Muscle of back (tissue), 11 donors: Measurements from ENCODE around the gene CCSER1. TPM values are rescaled to one million over a fixed set of nuclear protein-coding genes. Genes with fewer than 3 reads are reported as not detected.
A peak's percentile ranks its signal among the peaks of the same experiment; 100 is the strongest.

ENCODE experiments used
- DNase-seq, 3 donors: peaks; one replicate each; pipeline versions ENCODE4 v3.0.0 to v3.0.0-alpha.2; 2013
- polyA plus RNA-seq, 10 donors: library from polyadenylated mRNA; unstranded; fragments of 120-200 nt; gene quantifications; one replicate each; pipeline ENCODE4 v1.2.1, GENCODE V29; 2013; ENCODE audit not compliant: insufficient read length in 10 of 10

CCSER1 gene
- polyA plus RNA-seq, 10 donors, result 0.20 to 0.86 (median 0.41) TPM

GRCh38 chr4:90127706-90128345 is 632 bp downstream of the CCSER1 start:
- DNase-seq, result peak in 2 of 3 donors; percentile 16 to 49

GRCh38 chr4:90128961-90129495 is 1.8 kb downstream of the CCSER1 start:
- no peak for DNase-seq

DNA sequence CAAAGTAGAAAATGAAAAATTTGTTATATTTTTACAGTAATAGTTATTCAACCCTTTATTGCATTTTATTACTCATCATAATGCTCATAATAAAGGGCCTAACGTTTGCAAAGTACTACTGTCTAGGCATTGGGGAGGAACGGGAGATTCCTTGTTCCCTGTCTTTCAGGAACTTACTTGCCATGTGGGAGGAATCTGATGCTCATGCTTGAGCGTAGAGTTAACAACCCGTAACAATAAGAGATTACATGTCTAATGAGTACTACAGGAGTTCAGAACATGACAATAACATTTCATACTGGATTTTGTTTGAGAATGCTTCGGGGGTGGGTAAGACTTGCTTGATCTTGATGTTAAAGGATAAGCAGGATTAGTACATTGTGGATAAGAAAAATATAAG is 2.9 kb downstream of the CCSER1 start:
- DNase-seq, result no peak

DNA sequence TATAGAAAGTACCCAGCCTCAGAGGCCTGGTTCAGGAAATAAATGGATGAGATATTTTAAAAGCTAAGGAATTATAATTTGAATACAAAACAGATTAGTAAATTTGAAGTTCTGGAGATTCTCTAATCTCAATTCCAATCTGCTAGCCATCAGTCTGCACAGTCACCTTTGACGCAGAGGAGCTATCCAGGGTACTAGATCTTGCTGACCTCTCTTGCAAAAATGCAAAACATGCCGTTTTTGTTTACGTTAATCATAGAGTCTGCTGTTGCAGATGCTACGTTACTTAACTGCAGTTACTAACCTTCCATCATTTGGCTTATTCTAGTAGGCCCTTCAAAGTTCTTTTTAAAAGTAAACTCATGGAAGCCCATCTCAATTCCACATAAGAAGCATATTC is 10.4 kb downstream of the CCSER1 start:
- peak in 1 of 3 donors; percentile 16 for DNase-seq

DNA sequence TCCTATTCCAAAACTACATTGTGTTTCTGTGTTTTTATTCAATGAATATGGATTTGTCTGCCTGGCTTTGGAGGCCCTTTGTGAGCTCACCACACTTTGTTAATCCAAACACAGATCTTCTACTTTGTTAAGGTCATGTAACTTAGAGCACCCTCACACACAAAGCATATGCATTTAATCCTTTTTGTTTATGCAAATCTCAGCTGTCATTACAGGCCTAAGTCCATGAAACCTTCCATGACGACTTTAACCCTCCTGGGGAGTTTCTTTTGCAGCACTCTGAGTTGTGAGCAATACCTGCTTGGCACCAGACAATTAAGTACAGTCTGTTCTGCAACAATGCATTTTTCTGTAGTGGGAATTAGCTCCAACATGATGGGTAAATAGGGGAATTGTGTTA is 14.9 kb downstream of the CCSER1 start:
- DNase-seq, result no peak

- no peak for DNase-seq
Observed at GRCh38 chr4:90145319-90145718, 18.1 kb downstream of the CCSER1 start.

GRCh38 chr4:90146306-90146705 is 19.1 kb downstream of the CCSER1 start:
- DNase-seq, result no peak

DNA sequence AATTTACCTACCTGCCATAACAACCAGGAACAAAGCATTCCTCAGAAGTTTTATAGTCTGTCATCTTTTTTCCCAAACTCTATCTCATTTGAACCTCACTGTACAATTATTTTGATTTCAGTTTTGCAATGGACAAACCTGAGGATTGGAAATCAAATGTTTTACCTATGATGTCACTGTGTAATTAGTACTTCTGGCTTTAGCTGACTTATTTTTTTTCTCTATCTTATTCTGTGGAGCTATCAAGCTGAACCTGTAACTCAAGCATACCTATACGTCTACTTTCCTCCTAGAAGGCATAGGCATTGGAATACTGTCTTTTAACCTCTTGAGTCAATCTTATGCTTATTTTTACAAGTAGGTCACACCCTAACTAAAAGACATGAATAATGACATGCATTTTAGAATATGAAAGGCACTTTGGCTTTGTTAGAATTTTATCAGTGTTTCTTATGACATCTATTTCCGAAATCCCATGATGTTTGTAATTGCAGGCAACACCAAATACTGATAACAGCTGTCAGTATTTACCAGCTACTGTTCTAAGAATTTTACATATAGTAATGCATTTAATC is 21.5 kb downstream of the CCSER1 start:
- no peak for DNase-seq

- no peak for DNase-seq
Observed at GRCh38 chr4:90152024-90152423, 24.8 kb downstream of the CCSER1 start.

GRCh38 chr4:90159193-90159592 is 32.0 kb downstream of the CCSER1 start:
- no peak for DNase-seq

GRCh38 chr4:90160044-90160443 is 32.9 kb downstream of the CCSER1 start:
- no peak for DNase-seq

DNA sequence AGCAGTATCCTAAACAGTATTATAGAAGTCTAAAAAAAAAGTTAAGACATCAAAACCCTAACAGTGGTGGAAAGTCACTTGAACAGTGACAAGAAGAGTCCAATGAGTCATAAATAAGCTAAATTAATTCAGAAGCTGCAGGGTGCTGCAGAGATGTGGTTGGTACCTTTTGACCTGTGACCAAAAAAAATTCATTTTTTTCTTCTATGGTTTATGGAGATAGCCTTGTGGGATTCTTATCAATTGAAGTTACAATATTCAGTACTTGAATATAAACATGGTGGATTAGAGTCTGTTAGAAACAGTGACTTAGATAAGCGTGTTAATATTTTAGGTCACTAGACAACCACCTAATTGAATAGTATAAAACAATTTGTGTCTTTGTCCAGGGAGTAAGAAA is 35.4 kb downstream of the CCSER1 start:
- DNase-seq, result no peak

DNA sequence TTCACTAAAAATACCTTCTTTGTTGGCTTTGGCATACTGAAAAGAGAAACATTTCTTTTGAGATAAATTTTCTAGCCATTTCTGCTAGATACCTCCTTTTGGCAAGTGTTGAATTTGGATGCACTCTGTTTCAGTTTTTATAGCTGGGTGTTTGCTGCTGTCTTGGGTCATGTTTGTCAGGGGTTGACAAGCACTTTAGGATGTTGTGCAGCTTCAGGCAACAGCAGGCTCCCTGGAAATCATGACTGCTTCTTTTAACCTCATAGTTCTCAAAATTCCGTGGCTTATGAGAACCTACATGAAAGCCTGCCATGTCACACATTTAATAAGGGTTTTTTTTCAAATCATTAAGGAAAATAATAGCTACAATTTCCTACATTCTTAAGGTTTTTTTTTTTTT is 36.7 kb downstream of the CCSER1 start:
- no peak for DNase-seq

GRCh38 chr4:90165883-90166282 is 38.7 kb downstream of the CCSER1 start:
- no peak for DNase-seq

GRCh38 chr4:90171491-90171890 is 44.3 kb downstream of the CCSER1 start:
- DNase-seq, result no peak

GRCh38 chr4:90174621-90175023 is 47.4 kb downstream of the CCSER1 start:
- no peak for DNase-seq

GRCh38 chr4:90181644-90182043 is 54.5 kb downstream of the CCSER1 start:
- no peak for DNase-seq

GRCh38 chr4:90183254-90183653 is 56.1 kb downstream of the CCSER1 start:
- DNase-seq, result no peak

GRCh38 chr4:90184560-90184959 is 57.4 kb downstream of the CCSER1 start:
- no peak for DNase-seq

DNA sequence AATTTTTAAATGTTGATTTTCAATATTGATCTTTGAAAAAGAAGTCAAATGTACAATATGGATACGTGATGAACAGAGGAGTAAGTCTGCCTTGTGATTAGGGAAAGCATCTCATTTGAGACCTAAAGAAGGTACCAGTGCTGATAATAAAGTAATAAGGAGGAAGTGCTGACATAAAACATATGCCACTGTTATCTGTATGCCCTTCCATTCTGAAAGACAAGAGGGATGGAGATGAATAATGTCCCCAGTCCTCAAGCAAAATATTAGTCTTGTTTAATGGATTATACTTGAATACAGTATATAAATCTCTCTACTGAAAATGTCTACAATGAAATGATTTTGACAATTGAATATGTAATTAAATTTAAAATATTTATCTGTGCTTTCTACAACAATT is 58.2 kb downstream of the CCSER1 start:
- no peak for DNase-seq

DNA sequence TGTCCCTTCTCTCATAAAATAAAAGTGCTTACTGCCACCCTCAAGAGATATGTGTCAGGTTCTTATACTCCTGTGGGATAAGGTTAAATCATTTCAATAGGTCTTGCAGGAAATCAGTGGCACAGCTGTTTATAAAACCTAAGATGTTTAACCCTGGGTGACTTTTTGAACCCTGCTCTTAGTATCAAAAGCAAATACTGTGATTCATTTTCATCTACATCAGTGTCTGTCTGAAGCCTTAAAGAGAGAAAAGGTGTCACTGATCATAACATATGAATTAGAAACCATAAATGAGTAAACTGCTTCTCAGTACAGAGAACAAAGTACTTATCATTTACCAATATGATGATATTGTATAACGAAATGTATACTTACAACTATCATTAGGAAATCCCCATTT is 59.0 kb downstream of the CCSER1 start:
- no peak for DNase-seq

GRCh38 chr4:90187148-90187884 is 60.1 kb downstream of the CCSER1 start:
- no peak for DNase-seq

GRCh38 chr4:90189178-90189577 is 62.0 kb downstream of the CCSER1 start:
- no peak for DNase-seq
